Renal cortical epithelial cell (primary cell): Measurements from ENCODE around the gene RELN. TPM values are rescaled to one million over a fixed set of nuclear protein-coding genes. Genes with fewer than 3 reads are reported as not detected.
"Not testable (repeated sequence)": the region's sequence is repeated elsewhere in the genome, so short reads cannot be mapped to it uniquely, and the experiment has no call there.

ENCODE experiments used
- DNase-seq: peaks from one replicate; pipeline ENCODE4 v3.0.0-alpha.2; 2011; ENCODE audit warnings: low read depth
- total RNA-seq: library from RNA; depleted of rRNA; stranded (reverse); fragments of >200 nt; gene quantifications from 2 replicates; pipeline ENCODE4 v1.2.3, GENCODE V29; 2014

RELN gene
- total RNA-seq, 1 donor from 2014 or later: 4.8 TPM

- no peak for DNase-seq
Observed at GRCh38 chr7:103499976-103500375, 489.5 kb downstream of the RELN start.

- DNase-seq: no peak
Observed at GRCh38 chr7:103487419-103487818, 502.0 kb downstream of the RELN start.

- DNase-seq: not testable (repeated sequence)
Observed at GRCh38 chr7:103486873-103487272, 502.6 kb downstream of the RELN start.

GRCh38 chr7:103480771-103481170, 508.7 kb downstream of the RELN start:
- no peak for DNase-seq

- DNase-seq: no peak
Observed at GRCh38 chr7:103474956-103475355, 514.5 kb downstream of the RELN start.

GRCh38 chr7:103469095-103469948, 520.1 kb downstream of the RELN start:
- DNase-seq: no peak

- DNase-seq: no peak
Observed at GRCh38 chr7:103466814-103467213, 522.6 kb downstream of the RELN start.

- DNase-seq: no peak
Observed at GRCh38 chr7:103462358-103462757, 527.1 kb downstream of the RELN start.

GRCh38 chr7:103447073-103447960, 542.1 kb downstream of the RELN start:
- peak; percentile 34 for DNase-seq

- no peak for DNase-seq
Observed at GRCh38 chr7:103446049-103446520, 543.4 kb downstream of the RELN start, which contains the start of gene SLC26A5. Gene SLC26A5, minus strand, starts transcription at chr7:103446207. Its CDS starts 24,693 bp downstream, at chr7:103421514.

GRCh38 chr7:103445228-103446048, 544.0 kb downstream of the RELN start:
- DNase-seq: no peak

GRCh38 chr7:103439661-103440060, 549.8 kb downstream of the RELN start:
- no peak for DNase-seq

GRCh38 chr7:103437623-103438022, 551.8 kb downstream of the RELN start:
- DNase-seq: no peak

- DNase-seq: no peak
Observed at GRCh38 chr7:103432712-103433111, 556.7 kb downstream of the RELN start.

GRCh38 chr7:103425177-103425576, 564.3 kb downstream of the RELN start:
- DNase-seq: no peak

GRCh38 chr7:103423467-103424179, 565.8 kb downstream of the RELN start:
- no peak for DNase-seq

Other genes starting within 250 kb of the RELN start
- 16.8 and 137 TPM in 2 replicates for gene ORC5, start 218.4 kb upstream of the RELN start, total RNA-seq